Measurements from ENCODE around the gene DIDO1.

DIDO1 gene

DNA sequence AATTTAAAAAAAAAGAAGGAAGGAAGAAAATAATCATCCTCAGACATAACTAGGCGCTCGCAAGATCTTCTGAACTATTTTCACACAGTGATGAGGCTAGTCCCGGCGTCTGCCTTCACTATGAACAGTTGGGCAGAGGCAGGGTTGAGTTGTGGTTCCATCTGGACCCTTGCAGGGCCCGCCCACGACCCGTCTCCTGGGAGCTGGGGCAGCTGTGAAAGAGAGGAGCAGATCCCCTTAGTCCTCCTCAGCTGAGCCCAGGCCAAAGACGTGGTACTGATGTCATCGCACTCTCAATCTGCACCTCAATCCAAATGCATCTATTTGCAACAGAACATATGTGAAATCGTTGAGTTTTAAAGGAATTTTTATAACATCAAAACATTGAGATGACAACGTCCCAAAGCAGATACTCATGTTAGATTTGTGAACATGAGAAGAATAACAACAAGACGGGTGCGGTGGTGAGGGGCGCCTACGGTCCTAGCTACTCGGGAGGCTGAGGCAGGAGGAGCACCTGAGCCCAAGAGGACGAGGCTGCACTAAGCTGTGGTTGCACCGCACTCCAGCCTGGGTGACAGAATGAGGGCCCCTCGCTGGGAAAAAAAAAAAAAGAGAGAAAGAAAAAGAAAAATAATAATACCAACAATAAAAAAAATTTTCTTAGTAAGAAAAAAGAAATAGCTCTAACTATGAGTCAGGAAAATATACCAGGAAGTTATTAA lies 80.0 kb downstream of the DIDO1 start:
- no peak overlapping the region for H3K4me3 ChIP-seq (ENCODE audit: extremely low read depth, insufficient read depth, low read length, poor library complexity, severe bottlenecking)
- H3K4me1 ChIP-seq (ENCODE audit: control insufficient read depth, insufficient read depth, low read length, poor library complexity, severe bottlenecking), result no peaks in the 10 kb centered on the region
- 94% methylated on average over 10 to 11 of the region's 19 CpGs for WGBS, 2 experiments (ENCODE audit: insufficient coverage in 2 of 2)
- no peaks in the 10 kb centered on the region for H3K9me3 ChIP-seq (ENCODE audit: control insufficient read depth, low read length)
- no peak overlapping the region for H3K27ac ChIP-seq (ENCODE audit: low read depth, low read length, severe bottlenecking)
- H3K36me3 ChIP-seq (ENCODE audit: control insufficient read depth, insufficient read depth, low read length), result peaks cover 24% of the 10 kb centered on the region

- Histone ChIP-seq H3K9me3 (ENCODE audit: control insufficient read depth, low read length) (no peaks in the 10 kb centered on the region), H3K4me3 (ENCODE audit: extremely low read depth, insufficient read depth, low read length, poor library complexity, severe bottlenecking) (no peak overlapping the region), H3K36me3 (ENCODE audit: control insufficient read depth, insufficient read depth, low read length) (peaks cover 26% of the 10 kb centered on the region), H3K27ac (ENCODE audit: low read depth, low read length, severe bottlenecking) (no peak overlapping the region), H3K4me1 (ENCODE audit: control insufficient read depth, insufficient read depth, low read length, poor library complexity, severe bottlenecking) (no peaks in the 10 kb centered on the region)
- 97 to 98% methylated on average over 13 to 14 of the region's 16 CpGs for WGBS, 2 experiments (ENCODE audit: insufficient coverage in 2 of 2)
Measured at GRCh38 chr20:62845416-62846160, 80.7 kb downstream of the DIDO1 start.

DNA sequence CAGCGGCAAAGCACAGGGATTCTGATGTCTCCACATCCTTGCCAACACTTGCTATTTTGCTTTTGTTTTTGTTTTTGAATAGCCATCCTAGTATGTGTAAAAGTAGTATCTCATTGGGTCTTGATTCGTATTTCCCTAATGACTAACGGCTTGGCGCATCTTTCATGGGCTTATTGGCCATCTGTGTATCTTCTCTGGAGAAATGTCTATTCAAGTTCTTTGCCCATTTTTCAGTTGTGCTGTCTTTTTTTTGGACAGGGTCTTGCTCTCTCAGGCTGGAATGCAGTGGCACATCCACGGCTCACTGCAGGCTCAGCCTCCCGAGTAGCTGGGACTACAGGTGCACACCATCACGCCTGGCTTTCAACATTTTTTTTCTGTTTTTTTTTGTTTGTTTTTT lies 82.1 kb downstream of the DIDO1 start:
- WGBS, 2 experiments (ENCODE audit: insufficient coverage in 2 of 2), result 92 to 100% methylated on average over 5 of the region's 7 CpGs

GRCh38 chr20:62843656-62844055 lies 82.6 kb downstream of the DIDO1 start:
- no peaks in the 10 kb centered on the region for H3K4me1 ChIP-seq (ENCODE audit: control insufficient read depth, insufficient read depth, low read length, poor library complexity, severe bottlenecking)
- no peak overlapping the region for H3K4me3 ChIP-seq (ENCODE audit: extremely low read depth, insufficient read depth, low read length, poor library complexity, severe bottlenecking)
- no peak overlapping the region for H3K27ac ChIP-seq (ENCODE audit: low read depth, low read length, severe bottlenecking)
- peaks cover 18% of the 10 kb centered on the region for H3K36me3 ChIP-seq (ENCODE audit: control insufficient read depth, insufficient read depth, low read length)
- 95 to 99% methylated on average over 7 to 8 of the region's 10 CpGs for WGBS, 2 experiments (ENCODE audit: insufficient coverage in 2 of 2)
- no peaks in the 10 kb centered on the region for H3K9me3 ChIP-seq (ENCODE audit: control insufficient read depth, low read length)

More for the DNA sequence above, 82.1 kb downstream of the DIDO1 start:
- H3K4me1 ChIP-seq (ENCODE audit: control insufficient read depth, insufficient read depth, low read length, poor library complexity, severe bottlenecking), result no peaks in the 10 kb centered on the region
- no peak overlapping the region for H3K27ac ChIP-seq (ENCODE audit: low read depth, low read length, severe bottlenecking)
- H3K4me3 ChIP-seq (ENCODE audit: extremely low read depth, insufficient read depth, low read length, poor library complexity, severe bottlenecking), result no peak overlapping the region
- H3K9me3 ChIP-seq (ENCODE audit: control insufficient read depth, low read length), result no peaks in the 10 kb centered on the region
- H3K36me3 ChIP-seq (ENCODE audit: control insufficient read depth, insufficient read depth, low read length), result peaks cover 20% of the 10 kb centered on the region

DNA sequence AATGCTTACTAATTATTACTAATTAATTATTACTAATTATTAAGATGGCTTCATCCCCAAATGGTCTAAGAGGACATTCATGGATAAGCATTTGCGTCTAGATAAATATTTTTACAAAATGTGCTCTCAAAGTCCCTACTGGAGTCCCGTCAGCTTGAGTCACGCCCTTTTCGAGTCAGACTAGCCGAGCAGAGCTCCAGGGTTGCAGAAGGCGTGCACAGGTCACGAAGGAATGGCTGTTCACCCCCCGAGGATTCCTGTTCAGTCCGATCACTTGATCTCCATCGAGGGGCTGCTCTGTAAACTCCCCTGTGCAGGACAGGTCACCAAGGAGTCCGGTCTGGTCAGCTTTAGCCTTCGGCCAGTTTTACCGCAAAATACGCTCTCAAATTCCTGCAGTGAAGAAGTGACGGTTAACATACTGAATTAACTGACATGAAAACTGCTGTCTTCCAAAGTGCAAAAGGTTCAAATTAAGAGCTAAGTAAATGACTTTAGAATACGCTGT lies 84.5 kb downstream of the DIDO1 start:
- WGBS, 2 experiments (ENCODE audit: insufficient coverage in 2 of 2), result 93 to 98% methylated on average over 14 to 15 of the region's 16 CpGs
- H3K4me3 ChIP-seq (ENCODE audit: extremely low read depth, insufficient read depth, low read length, poor library complexity, severe bottlenecking), result no peak overlapping the region
- no peak overlapping the region for H3K27ac ChIP-seq (ENCODE audit: low read depth, low read length, severe bottlenecking)
- H3K4me1 ChIP-seq (ENCODE audit: control insufficient read depth, insufficient read depth, low read length, poor library complexity, severe bottlenecking), result no peaks in the 10 kb centered on the region
- peaks cover 31% of the 10 kb centered on the region for H3K36me3 ChIP-seq (ENCODE audit: control insufficient read depth, insufficient read depth, low read length)
- no peaks in the 10 kb centered on the region for H3K9me3 ChIP-seq (ENCODE audit: control insufficient read depth, low read length)

DNA sequence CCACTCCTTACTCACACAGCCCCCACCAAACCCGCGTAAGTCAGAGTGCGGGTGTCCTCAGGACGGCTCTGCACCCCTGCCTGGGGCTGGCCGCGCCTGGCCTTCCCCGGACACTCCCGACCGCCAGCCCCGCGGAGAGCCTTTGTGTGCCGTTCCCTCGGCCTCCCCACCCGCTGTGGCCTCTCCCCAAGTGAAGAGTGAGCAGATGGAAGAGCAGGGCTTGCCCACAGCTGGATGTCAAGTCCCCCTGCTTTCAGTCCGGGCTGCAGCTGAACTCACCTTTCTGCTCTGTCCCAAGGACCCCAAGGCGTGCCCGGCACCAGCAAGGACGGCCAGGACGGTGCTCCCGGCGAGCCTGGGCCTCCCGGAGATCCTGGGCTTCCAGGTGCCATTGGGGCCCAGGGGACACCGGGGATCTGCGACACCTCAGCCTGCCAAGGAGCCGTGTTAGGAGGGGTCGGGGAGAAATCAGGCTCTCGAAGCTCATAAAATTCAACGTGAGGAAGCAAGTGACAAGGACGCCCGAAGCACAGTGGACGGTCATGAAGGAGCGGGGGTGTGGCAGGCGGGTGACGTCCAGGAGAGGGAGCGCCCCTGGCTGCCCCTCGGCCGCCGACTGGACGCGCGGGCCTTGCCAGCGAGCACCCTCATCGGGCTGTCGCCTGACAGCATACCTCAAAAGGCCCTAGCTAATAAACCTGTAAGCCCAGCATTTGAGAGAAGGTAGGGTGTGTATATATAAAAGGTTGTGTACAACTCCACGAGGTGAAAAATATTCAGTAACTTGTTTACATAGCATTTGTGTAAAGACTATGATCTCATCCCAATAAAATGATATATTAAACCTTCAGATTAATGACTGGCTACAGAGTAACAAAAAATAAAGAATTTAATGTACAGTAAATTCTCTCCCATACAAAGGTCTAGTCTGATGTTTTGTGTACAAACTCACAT lies 85.8 kb downstream of the DIDO1 start:
- no peaks in the 10 kb centered on the region for H3K9me3 ChIP-seq (ENCODE audit: control insufficient read depth, low read length)
- peaks cover 34% of the 10 kb centered on the region for H3K36me3 ChIP-seq (ENCODE audit: control insufficient read depth, insufficient read depth, low read length)
- WGBS, 2 experiments (ENCODE audit: insufficient coverage in 2 of 2), result 93 to 94% methylated on average over 32 to 38 of the region's 45 CpGs

GRCh38 chr20:62839816-62840215 lies 86.5 kb downstream of the DIDO1 start:
- Histone ChIP-seq H3K4me1 (ENCODE audit: control insufficient read depth, insufficient read depth, low read length, poor library complexity, severe bottlenecking) (no peaks in the 10 kb centered on the region), H3K27ac (ENCODE audit: low read depth, low read length, severe bottlenecking) (no peak overlapping the region), H3K9me3 (ENCODE audit: control insufficient read depth, low read length) (no peaks in the 10 kb centered on the region), H3K36me3 (ENCODE audit: control insufficient read depth, insufficient read depth, low read length) (peaks cover 37% of the 10 kb centered on the region), H3K4me3 (ENCODE audit: extremely low read depth, insufficient read depth, low read length, poor library complexity, severe bottlenecking) (no peak overlapping the region)
- 91 to 97% methylated on average over 6 to 11 of the region's 11 CpGs for WGBS, 2 experiments (ENCODE audit: insufficient coverage in 2 of 2)

More for the DNA sequence above, 85.8 kb downstream of the DIDO1 start:
- no peaks in the 10 kb centered on the region for H3K4me1 ChIP-seq (ENCODE audit: control insufficient read depth, insufficient read depth, low read length, poor library complexity, severe bottlenecking)
- no peak overlapping the region for H3K4me3 ChIP-seq (ENCODE audit: extremely low read depth, insufficient read depth, low read length, poor library complexity, severe bottlenecking)
- H3K27ac ChIP-seq (ENCODE audit: low read depth, low read length, severe bottlenecking), result no peak overlapping the region

DNA sequence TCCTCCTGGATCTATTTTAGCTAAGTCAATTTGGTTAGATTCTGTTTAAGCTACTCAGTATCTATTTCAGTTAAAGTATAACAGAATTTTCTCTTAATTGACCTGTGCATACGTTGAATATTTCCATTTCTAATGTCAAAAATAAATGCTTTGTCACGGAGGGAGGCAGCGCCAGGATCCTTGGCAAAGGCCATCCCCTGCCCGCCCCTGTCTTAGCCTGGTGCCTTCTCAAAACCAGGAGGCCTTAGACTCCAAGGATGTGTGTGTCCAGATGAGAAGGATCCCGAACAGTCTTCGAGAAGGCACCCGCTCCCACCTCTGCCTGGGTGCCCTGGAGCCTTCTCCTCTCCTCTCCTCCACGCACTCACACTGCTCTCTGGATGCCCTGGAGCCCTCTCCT lies 87.0 kb downstream of the DIDO1 start:
- no peak overlapping the region for H3K27ac ChIP-seq (ENCODE audit: low read depth, low read length, severe bottlenecking)
- no peaks in the 10 kb centered on the region for H3K4me1 ChIP-seq (ENCODE audit: control insufficient read depth, insufficient read depth, low read length, poor library complexity, severe bottlenecking)
- no peaks in the 10 kb centered on the region for H3K9me3 ChIP-seq (ENCODE audit: control insufficient read depth, low read length)
- 95 to 100% methylated on average over 8 of the region's 8 CpGs for WGBS, 2 experiments (ENCODE audit: insufficient coverage in 2 of 2)
- H3K4me3 ChIP-seq (ENCODE audit: extremely low read depth, insufficient read depth, low read length, poor library complexity, severe bottlenecking), result no peak overlapping the region
- peaks cover 37% of the 10 kb centered on the region for H3K36me3 ChIP-seq (ENCODE audit: control insufficient read depth, insufficient read depth, low read length)

DNA sequence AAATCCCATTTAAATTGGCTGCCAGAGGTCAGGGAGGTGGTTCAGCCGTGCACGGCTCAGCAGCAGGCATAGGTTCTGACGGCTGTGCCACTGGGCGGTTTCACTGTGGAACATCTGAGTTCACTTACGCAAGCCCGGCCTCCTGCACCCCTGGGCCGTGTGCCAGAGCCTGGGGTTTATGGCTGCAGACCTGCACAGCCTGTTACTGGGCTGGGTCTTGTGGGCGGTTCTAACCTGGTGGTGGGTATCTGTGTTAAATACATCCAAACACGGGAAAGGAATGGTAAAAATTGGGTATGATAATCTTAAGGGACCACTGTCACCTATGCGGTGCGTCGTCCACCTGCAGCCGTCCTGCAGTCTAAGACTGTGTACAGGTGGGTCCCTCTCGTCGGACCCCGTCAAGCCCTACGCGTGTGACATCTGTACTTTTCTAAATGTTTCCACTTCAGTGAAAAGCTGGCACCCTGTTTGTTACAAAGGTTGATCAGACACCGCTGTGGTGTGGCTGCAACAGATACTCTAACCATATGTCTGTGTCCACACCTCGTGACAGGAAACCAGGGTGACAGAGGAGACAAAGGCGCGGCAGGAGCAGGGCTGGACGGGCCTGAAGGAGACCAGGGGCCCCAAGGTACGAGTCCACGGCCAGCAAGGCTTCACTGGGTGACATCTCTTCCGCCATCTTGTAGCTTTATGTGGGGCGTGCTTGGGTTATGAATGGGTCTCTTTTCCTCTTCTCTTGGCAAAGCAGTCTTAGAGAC lies 88.0 kb downstream of the DIDO1 start:
- WGBS, 2 experiments (ENCODE audit: insufficient coverage in 2 of 2), result 92 to 99% methylated on average over 19 to 26 of the region's 27 CpGs

GRCh38 chr20:62837790-62838127 lies 88.5 kb downstream of the DIDO1 start:
- Histone ChIP-seq H3K4me1 (ENCODE audit: control insufficient read depth, insufficient read depth, low read length, poor library complexity, severe bottlenecking) (no peaks in the 10 kb centered on the region), H3K9me3 (ENCODE audit: control insufficient read depth, low read length) (no peaks in the 10 kb centered on the region), H3K4me3 (ENCODE audit: extremely low read depth, insufficient read depth, low read length, poor library complexity, severe bottlenecking) (no peak overlapping the region), H3K36me3 (ENCODE audit: control insufficient read depth, insufficient read depth, low read length) (peaks cover 40% of the 10 kb centered on the region), H3K27ac (ENCODE audit: low read depth, low read length, severe bottlenecking) (no peak overlapping the region)
- 92 to 98% methylated on average over 6 of the region's 8 CpGs for WGBS, 2 experiments (ENCODE audit: insufficient coverage in 2 of 2)

More for the DNA sequence above, 88.0 kb downstream of the DIDO1 start:
- Histone ChIP-seq H3K4me1 (ENCODE audit: control insufficient read depth, insufficient read depth, low read length, poor library complexity, severe bottlenecking) (no peaks in the 10 kb centered on the region), H3K9me3 (ENCODE audit: control insufficient read depth, low read length) (no peaks in the 10 kb centered on the region), H3K27ac (ENCODE audit: low read depth, low read length, severe bottlenecking) (no peak overlapping the region), H3K36me3 (ENCODE audit: control insufficient read depth, insufficient read depth, low read length) (peaks cover 37% of the 10 kb centered on the region), H3K4me3 (ENCODE audit: extremely low read depth, insufficient read depth, low read length, poor library complexity, severe bottlenecking) (no peak overlapping the region)

Measured in mesodermal cell (in vitro differentiated cells).